HG03558 (cell line): ENCODE data around the gene GALP.
"Not testable (repeated sequence)": the region's sequence is repeated elsewhere in the genome, so short reads cannot be mapped to it uniquely, and the experiment has no call there.

Experiments used
- ATAC-seq: cut with Tn5 transposase; IDR thresholded peaks from one replicate; pipeline ENCODE4 v1.9.1; 2021; ENCODE audit warnings: moderate number of reproducible peaks; ENCODE audit not compliant: unreplicated experiment; ENCODE audit errors: extremely low read depth

Gene GALP

DNA sequence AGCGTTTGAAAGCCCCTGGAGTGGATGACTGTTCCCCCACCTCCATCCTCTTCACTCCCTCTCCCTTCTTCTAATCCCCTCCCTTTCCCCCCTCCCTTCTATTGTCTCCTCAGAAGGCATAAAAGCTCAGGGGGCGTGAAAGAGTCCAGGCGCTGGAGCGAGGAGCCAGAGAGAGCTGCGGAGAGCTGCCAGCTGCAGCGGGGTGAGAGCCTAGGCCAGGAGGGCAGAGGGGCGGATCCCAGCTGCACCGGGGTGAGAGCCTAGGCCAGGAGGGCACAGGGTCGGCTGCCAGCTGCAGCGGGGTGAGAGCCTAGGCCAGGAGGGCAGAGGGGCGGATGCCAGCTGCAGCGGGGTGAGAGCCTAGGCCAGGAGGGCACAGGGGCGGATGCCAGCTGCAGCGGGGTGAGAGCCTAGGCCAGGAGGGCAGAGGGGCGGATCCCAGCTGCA lies at the start of gene GALP:
Gene GALP, plus strand, starts transcription at position 148 of the 447 bp plus-strand sequence. CDS start 1,101 bp downstream, outside the sequence.
- ATAC-seq, result not testable (repeated sequence)

DNA sequence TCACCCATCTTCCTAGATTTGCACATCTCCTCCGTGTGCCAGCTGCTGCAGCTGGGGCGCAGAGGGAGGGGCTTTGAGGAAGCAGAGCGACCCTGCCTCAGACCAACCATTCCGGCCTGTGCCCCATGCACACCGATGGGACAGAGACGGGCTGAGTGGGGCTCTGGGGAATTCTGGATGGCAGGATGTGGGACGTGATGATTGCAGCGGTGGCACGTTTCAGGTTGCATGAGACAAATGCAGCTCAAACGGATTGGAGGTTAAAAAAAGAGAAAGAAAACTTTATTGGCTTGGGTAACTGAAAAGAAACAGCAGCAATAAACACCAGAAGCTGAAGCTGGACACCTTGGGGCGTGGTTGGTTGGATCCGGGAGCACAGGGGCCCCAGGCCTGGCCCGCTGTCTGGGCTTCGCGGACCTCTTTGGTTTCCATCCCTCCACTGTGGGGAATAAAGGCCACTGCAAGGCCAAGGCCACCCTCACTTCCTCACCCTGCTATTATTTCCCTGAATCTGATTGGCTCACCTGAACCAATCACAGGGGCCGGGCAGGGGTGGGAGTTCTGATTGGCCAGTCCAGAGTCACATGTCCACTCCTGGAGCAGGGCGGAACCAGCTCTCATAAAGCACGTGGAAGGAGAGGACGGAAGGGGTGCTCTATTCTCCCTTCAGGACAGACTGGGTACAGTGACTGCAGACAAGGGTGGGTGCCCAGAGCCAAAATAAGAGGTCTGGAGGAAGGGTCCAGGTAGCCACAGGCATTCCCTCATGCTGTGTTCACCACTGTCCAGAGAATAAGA lies 48.6 kb upstream of the GALP start:
- ATAC-seq, result no peak

DNA sequence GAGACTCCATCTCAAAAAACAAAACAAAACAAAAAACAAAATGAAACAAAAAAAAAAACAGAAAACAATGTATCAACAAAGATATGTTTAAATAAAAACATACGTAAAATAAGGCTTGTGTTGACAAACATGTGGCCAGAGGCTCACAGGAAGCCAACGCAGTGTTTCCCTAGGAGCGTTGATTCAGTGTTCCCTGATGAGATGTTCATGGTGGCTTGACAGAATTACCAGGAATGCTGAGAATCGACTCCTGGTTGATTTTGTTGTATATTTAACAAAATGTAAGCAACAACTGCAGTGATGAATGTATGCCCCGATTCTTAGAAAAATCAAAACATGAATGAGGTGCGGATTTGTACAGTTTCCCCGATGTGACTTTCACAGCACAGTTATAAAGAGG lies 45.8 kb upstream of the GALP start:
- ATAC-seq, result no peak

DNA sequence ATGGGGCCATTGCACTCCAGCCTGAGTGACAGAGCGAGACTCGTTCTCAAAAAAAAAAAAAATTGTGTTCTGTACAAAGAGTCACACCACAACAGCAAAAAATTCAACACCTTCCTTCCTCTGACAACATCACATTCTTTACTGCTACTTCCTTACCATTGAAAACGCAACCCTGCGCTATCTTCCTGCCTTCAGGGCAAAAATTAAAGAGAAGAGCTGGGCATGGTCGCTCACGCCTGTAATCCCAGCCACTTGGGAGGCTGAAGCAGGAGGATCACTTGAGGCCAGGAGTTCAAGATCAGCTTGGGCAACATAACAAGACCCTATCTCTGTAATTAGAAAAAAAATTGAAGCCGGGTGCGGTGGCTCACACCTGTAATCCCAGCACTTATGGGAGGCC lies 44.2 kb upstream of the GALP start:
- no peak for ATAC-seq

DNA sequence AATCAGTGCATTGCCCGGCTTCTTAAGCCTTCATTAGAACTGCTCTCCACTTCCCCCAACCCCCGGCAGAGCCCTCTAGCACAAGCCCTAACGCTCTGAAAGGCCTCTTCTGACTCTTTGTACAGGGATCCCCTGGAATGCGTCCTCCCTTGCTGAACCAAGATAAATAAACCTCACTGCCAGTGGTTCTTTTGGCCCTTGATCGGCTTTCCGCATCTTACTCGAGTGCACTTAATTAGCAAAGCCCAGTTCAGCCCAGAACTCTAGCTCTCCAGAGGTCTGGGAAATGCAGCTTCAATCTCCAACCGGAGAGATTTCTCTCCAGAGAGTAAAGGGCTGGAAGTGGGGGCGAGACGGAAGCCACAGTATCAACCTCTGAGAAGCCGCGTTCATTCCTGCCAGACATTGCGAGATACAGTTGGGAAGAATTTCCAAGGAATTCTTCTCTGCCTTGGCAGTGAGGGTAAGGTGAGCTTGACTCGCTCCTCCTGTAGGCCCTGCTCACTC lies 43.4 kb upstream of the GALP start:
- ATAC-seq, result no peak

DNA sequence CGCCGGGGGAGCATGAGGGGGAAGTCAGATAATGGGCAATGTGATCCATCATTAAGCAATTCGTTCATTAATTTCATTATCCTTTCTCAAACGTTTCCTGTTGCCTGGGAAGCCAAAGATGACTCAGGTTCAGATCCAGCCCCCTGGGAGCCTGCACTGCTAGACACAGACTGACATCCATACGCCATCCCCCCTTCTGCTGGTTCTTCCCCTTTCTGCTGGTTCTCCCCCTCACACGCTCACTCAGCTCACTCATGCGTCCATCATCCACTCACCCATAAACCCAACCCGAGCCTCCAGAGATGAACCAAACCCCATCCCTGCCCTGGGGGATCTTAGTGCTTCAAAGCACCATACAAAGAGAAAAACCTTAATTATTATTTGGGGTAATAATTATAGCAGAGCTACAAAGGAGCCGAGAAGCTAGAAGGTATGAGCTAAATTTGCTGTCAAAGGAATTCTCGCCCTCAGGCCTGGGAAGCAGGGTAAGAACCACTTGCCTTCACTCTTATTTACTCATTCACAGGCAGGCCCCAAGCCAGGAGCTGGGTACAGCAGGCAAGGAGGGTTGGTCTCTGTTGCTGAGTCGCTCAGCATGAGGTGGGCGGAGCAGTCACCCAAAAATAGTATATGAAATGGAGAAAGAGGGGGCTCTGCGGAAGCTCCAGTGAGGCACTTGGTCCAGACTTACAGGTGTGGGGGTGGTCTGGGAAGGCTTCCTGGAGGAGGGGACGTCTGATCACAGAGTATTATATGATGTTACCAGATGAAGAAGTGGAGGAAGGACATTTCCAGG lies 41.8 kb upstream of the GALP start:
- no peak for ATAC-seq

DNA sequence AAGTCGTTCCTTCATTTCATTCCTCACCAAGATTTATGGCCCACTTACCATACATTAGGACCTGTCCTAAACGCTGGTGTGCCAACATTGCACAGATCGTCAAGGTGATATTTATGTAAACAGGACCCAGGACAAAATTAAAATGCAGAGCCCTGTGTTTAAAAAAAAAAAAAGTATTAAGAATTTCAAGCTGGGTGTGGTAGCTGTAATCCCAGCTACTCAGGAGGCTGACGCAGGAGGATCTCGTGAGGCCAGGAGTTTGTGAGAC lies 41.2 kb upstream of the GALP start:
- no peak for ATAC-seq

DNA sequence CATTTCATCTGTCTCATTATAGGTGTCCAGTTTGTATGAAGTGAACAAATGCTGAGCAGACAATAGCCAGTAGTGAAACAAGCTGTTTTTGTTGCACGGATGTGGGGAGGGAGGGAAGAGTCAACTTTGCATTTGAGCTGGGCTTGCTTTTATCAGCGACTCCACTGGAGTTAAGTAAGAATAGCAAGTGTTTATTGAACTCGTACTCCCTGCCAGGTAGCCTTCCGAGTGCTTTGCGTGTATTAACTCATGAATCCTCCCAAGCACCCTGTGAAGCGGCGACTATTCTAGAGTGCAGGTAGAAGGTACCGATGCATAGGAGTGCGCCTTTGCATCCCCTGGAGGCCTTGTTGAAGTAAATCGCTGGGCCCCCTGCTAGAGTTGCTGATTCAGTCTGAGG lies 39.4 kb upstream of the GALP start:
- ATAC-seq, result no peak

DNA sequence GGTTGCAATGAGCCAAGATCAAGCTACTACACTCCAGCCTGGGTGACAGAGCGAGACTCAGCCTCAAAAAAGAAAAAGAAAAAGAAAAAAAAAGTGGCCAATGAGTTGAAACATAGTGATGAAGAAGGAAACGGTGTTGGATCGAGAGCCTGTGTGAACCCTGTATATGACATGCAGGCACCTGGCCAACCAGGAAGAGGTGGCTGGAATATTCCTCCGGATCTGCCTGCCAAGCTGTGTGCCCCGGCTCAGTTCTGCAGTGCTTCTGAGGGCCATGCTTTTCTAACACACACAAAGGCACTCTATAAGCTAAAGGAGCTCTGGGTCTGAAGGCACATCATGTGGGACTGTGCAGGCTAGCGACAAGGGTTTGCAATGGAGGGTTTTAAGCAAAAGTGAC lies 38.4 kb upstream of the GALP start:
- no peak for ATAC-seq

DNA sequence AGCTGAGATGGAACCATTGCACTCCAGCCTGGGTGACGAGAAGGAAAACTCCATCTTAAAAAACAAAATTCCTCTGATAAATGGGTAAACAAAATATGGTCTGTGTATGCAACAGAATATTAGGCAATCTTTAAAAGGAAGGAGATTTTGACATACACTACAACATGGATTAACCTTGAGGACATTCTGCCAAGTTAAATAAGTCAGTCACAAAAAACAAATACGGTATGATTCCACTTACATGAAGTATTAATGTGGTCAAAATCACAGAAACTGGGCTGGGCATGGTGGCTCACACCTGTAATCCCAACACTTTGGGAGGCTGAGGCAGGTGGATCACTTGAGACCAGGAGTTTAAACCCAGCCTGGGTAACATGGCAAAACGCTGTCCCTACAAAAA lies 37.7 kb upstream of the GALP start:
- ATAC-seq, result no peak

DNA sequence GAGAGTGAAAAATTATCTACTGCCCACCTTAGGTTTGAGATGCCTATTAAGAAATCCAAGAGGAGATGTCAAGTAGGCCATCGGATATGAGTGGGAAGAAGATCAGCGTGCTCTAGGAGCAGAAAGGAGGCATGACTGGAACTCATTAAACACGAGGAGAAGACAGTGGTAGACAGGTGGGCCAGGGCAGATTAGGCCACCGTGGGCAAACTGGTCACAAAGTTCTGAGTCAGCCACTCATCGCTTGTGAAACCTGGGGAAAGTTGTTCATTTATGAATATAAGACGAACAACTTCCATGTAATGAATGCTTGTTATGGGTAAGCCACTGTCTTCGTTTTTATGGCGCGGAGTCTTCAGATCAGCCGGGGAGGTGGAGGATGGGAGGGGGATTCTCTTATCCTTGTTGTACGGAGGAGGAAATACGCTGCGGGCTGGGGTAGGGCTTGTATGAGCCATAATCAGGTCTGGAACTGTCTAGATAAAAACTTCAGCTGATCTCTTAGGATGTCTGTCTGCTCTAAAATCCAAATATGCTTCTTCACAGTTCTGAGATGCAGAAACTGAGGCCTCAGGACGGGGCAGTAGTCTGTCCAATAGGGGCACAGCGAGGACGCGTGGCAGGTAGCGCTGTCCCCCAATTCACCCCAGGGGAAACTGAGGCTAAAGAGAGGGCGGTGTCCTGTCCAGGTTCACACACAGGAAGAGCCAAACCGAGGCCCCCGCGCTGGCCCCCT lies 35.8 kb upstream of the GALP start:
- no peak for ATAC-seq

DNA sequence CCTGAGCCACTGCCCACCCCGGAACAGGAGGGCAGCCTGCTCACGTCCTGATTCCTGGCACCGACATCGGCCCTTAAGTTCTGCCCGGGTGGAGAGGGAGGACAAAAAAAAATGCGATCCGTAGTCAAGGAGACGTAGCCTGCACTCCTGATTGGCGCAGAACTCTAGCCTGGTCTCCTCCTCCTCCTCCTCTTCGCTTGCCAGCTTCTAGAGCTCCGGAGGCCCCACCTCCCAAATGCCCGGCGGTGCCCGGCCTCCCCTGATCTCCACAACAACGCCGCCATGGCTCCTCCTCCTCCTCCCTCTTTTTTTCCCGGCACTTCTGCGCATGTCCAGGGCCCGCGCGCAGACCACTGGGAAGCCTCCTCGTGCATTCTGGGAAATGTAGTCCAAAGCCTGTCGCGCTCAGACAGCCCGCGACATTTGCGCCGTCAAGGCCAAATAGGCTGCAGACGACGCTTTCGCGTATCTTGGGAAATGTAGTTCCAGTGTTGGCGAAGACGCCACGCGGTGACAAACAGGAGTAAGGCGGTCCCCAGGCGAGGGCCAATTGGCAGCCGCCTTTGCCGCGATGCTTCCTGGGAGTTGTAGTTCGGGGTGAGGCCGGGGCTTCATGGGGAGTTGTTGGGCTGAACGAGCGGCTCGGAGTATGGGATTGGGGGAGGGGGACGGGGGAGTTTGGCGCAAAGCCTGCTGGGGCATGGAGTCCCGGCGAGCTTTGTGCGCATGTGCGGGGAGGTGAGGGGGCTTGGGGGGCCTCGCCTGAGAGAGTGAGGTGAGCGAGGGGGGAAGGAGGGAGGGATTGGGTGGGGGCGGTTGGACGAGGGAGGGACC lies 35.0 kb upstream of the GALP start, which contains the start of gene ZNF444:
Gene ZNF444, plus strand, starts transcription at position 705 of the 834 bp plus-strand sequence. CDS start 5,625 bp downstream, outside the sequence.
- peak; percentile 81 for ATAC-seq

DNA sequence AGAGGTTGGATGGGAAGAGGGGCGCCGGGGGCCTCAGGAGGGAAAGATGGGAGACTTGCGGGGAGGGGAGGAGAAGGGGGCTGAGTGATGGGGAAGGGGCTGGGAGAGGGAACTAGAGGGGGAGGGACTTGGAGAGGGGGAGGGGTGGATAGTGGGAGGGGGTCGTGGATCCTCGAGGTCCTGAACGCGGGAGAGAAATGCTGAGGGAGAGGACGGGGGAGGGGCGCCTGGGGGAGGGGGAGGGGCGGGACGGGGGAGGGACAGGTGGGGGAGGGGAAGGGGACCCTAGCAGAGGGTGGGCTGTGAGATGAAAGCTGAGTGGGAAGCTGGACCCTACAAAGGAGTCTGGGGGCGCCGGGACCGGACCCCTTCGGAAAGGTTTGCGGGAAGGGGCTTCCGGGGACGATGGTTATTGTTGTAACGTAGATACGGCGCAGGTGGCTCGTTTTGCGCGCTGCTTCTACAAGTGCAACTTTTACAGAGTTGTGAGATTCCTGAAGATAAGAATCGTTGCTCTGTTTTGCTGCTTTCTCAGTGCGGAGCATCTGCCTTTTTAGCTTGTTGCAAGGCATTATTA lies 34.3 kb upstream of the GALP start:
- no peak for ATAC-seq

DNA sequence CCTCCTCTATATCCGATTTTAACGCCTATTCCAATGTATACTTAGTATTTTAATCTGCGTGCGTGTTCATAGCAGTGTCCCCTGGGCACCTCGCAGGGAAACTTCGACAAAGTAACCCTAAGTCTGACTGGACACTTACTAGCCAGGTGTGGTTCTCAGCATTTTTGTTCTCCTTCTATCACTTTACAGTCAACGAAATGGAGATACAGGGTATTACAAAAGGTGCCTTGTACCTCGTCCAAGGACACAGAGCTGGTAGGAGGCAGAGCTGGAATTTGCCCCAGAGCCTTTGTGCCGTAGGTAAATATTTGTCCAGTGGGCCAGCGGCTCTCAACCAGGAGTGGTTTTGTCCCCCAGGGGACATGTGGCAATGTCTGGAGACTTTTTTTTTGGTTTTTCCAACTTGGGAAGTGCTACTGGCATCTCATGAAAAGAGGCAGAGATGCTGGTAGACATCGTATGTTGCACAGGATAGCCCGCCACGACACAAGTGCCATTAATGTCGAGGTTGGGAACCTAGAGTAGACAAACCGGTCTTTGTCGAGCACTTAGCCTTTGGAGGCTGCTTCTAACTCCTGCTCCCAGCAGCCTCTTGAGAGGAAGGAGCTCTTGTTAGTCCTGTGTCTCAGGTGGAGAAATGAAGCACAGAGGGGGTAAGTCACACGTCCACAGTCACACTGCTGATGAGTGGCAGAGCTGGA lies 33.6 kb upstream of the GALP start:
- ATAC-seq, result no peak

DNA sequence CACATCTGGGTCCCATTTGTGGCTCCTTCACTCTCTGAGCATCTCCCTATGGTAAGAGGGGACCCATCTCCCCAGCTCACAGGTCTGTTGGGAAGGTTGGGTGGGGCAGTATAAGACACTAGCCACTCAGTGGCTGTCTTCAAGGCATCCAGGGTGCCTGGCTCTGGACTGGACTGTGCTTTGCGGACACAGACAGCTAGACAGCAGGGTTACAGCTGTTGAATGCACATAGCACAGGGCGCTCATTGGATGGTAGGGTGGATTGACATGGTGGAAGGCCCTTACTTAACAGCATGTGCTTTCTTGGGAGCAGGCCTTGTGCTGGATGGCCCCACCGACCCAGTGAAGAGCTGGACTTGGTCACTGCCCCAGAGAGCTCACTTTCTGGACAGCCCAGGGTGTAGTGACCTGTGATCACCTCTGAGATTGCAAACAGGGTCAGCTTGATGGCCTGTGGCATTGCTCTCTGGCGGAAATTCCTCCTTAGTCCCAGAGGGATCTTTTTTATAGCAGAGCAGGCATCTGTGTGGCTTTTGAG lies 32.8 kb upstream of the GALP start:
- no peak for ATAC-seq

DNA sequence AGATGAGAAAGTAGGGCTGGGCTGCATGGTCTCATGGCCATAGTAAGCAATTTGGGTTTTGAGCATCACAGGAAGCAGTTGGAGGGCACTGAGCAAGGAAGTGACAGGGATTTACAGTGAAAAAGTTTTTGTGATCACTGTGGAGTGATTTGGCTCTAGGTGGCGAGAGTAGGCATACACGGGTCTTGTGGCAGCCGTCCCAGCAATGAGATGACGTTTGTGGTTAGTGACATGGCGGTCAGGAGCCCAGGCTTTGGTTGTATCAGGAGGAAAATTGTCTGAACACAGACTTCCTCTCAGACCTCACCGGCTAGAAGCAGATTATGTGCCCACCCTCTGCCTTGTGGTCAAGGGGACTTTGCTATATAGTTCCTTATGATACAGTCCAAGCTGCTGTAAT lies 31.4 kb upstream of the GALP start:
- ATAC-seq, result no peak

DNA sequence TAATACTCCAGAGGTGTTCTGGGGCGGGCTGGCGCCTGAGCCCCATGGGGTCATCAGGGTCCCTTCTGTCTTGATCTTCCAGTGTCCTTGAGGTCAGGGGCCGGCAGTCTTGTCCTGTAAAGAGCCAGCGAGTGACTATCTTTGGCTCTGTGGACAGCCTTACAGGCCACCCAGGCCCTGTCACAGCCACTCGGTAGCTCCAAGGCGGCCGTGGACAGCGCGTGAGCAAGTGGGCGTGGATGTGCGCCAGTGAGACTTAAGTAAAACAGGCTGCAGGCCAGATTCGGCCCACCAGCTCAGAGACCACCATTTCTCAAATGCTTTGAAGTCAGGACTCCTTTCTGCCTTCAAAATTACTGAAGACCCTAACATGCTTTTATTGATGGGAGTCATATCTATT lies 31.0 kb upstream of the GALP start:
- no peak for ATAC-seq

DNA sequence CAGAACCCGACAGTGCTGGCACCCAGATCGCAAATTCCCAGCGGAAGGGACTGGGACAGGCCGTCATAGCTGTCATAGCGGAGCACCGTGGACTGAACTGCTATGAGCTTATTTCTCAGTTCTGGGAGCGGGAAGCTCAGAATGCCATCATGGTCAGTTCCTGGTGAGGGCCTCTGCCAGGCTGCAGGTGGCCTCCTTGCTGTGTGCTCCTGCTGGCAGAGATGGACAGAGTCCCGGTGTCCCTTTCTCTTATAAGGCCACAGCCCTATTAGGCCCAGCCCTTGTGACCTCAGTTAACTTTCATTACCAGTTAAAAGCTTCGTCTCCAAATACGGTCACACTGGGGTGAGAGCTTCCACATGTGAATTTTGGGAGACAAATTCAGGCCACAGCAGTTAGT lies 30.1 kb upstream of the GALP start:
- ATAC-seq, result no peak

DNA sequence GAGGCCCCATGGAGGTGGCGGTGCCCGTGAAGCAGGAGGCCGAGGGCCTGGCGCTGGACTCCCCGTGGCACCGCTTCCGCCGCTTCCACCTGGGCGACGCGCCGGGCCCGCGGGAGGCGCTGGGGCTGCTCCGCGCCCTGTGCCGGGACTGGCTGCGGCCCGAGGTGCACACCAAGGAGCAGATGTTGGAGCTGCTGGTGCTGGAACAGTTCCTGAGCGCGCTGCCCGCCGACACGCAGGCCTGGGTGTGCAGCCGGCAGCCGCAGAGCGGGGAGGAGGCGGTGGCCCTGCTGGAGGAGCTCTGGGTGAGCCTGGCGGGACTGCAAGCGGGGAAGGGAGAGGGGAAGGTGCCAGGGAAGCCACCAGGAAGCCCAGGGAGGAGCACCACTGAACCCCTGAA lies 28.9 kb upstream of the GALP start:
- ATAC-seq, result no peak
